Measurements from ENCODE around the gene STARD10. TPM values are rescaled to one million over a fixed set of nuclear protein-coding genes. Genes with fewer than 3 reads are reported as not detected.
A peak's percentile ranks its signal among the peaks of the same experiment; 100 is the strongest.

Gene STARD10
- total RNA-seq, 1 donor from 2014 or later = 38.4 TPM

GRCh38 chr11:72838691-72839305 is 45.0 kb upstream of the STARD10 start:
- H2AFZ ChIP-seq (ENCODE audit: low read depth, low read length) = no peak overlapping the region
- peak overlapping the region; percentile 70 for H3K27ac Mint-ChIP-seq (ENCODE audit: unreplicated experiment)
- no peaks in the 10 kb centered on the region for H3K36me3 Mint-ChIP-seq (ENCODE audit: low read depth, unreplicated experiment)
- H4K20me1 ChIP-seq (ENCODE audit: insufficient read depth, low read length) = no peaks in the 10 kb centered on the region
- H3K4me3 ChIP-seq (ENCODE audit: insufficient read depth, low read depth, low read length) = no peak overlapping the region
- H3K4me2 ChIP-seq (ENCODE audit: low read length) = peak overlapping the region; percentile 3
- no peak for FAIRE-seq
- no peak overlapping the region for H3K9ac ChIP-seq (ENCODE audit: low read length)
- H3K9me3 ChIP-seq (ENCODE audit: insufficient read depth, low read depth, low read length) = no peaks in the 10 kb centered on the region
- no peaks in the 10 kb centered on the region for H3K79me2 ChIP-seq (ENCODE audit: insufficient read depth, low read length)
- H3K36me3 ChIP-seq (ENCODE audit: insufficient read depth, low read length) = peaks cover 6% of the 10 kb centered on the region
- peaks cover 17% of the 10 kb centered on the region for H3K4me1 ChIP-seq (ENCODE audit: insufficient read depth, low read length)
- H3K4me3 Mint-ChIP-seq (ENCODE audit: unreplicated experiment) = no peak overlapping the region
- peak; percentile 57 for DNase-seq (ENCODE audit: low read depth)
- no peaks in the 10 kb centered on the region for H3K9me3 Mint-ChIP-seq (ENCODE audit: unreplicated experiment)
- H3K27ac ChIP-seq (ENCODE audit: low read depth, low read length) = no peak overlapping the region
- H3K27me3 ChIP-seq (ENCODE audit: insufficient read depth, low read length) = no peaks in the 10 kb centered on the region
- peaks cover 15% of the 10 kb centered on the region for H3K4me1 Mint-ChIP-seq (ENCODE audit: low read depth, unreplicated experiment)
- TF ChIP-seq CTCF (IDR thresholded peaks at IDR 0.05; ENCODE audit: insufficient read depth, low read depth, low read length) (no peak), EZH2 (IDR thresholded peaks at IDR 0.05; ENCODE audit: insufficient read depth, low read length) (no peak)
- no peaks in the 10 kb centered on the region for H3K27me3 Mint-ChIP-seq (ENCODE audit: low read depth, unreplicated experiment)

- no peaks in the 10 kb centered on the region for H4K20me1 ChIP-seq (ENCODE audit: insufficient read depth, low read length)
- H3K9ac ChIP-seq (ENCODE audit: low read length) = no peak overlapping the region
- Mint-ChIP-seq H3K36me3 (ENCODE audit: low read depth, unreplicated experiment) (no peaks in the 10 kb centered on the region), H3K27me3 (ENCODE audit: low read depth, unreplicated experiment) (peaks cover 3% of the 10 kb centered on the region), H3K4me3 (ENCODE audit: unreplicated experiment) (no peak overlapping the region), H3K4me1 (ENCODE audit: low read depth, unreplicated experiment) (peaks cover 9% of the 10 kb centered on the region), H3K27ac (ENCODE audit: unreplicated experiment) (peak overlapping the region; percentile 41), H3K9me3 (ENCODE audit: unreplicated experiment) (no peaks in the 10 kb centered on the region)
- H3K36me3 ChIP-seq (ENCODE audit: insufficient read depth, low read length) = peaks cover 3% of the 10 kb centered on the region
- H3K9me3 ChIP-seq (ENCODE audit: insufficient read depth, low read depth, low read length) = no peaks in the 10 kb centered on the region
- no peak for TF ChIP-seq CTCF (IDR thresholded peaks at IDR 0.05; ENCODE audit: insufficient read depth, low read depth, low read length)
- no peak for TF ChIP-seq EZH2 (IDR thresholded peaks at IDR 0.05; ENCODE audit: insufficient read depth, low read length)
- no peak for DNase-seq (ENCODE audit: low read depth)
- no peaks in the 10 kb centered on the region for H3K27me3 ChIP-seq (ENCODE audit: insufficient read depth, low read length)
- peaks cover 17% of the 10 kb centered on the region for H3K4me1 ChIP-seq (ENCODE audit: insufficient read depth, low read length)
- no peak for FAIRE-seq
- no peak overlapping the region for H3K27ac ChIP-seq (ENCODE audit: low read depth, low read length)
- H2AFZ ChIP-seq (ENCODE audit: low read depth, low read length) = no peak overlapping the region
- no peaks in the 10 kb centered on the region for H3K79me2 ChIP-seq (ENCODE audit: insufficient read depth, low read length)
- no peak overlapping the region for H3K4me2 ChIP-seq (ENCODE audit: low read length)
- H3K4me3 ChIP-seq (ENCODE audit: insufficient read depth, low read depth, low read length) = no peak overlapping the region
Measured at GRCh38 chr11:72836111-72836510, 42.3 kb upstream of the STARD10 start.

- peaks cover 3% of the 10 kb centered on the region for H3K27me3 Mint-ChIP-seq (ENCODE audit: low read depth, unreplicated experiment)
- FAIRE-seq (no peak), DNase-seq (ENCODE audit: low read depth) (no peak)
- H3K9me3 Mint-ChIP-seq (ENCODE audit: unreplicated experiment) = no peaks in the 10 kb centered on the region
- H3K4me3 ChIP-seq (ENCODE audit: insufficient read depth, low read depth, low read length) = no peak overlapping the region
- no peaks in the 10 kb centered on the region for H4K20me1 ChIP-seq (ENCODE audit: insufficient read depth, low read length)
- no peak overlapping the region for H3K9ac ChIP-seq (ENCODE audit: low read length)
- TF ChIP-seq EZH2 (IDR thresholded peaks at IDR 0.05; ENCODE audit: insufficient read depth, low read length) (no peak), CTCF (IDR thresholded peaks at IDR 0.05; ENCODE audit: insufficient read depth, low read depth, low read length) (no peak)
- no peaks in the 10 kb centered on the region for H3K36me3 Mint-ChIP-seq (ENCODE audit: low read depth, unreplicated experiment)
- peak overlapping the region; percentile 2 for H3K4me3 Mint-ChIP-seq (ENCODE audit: unreplicated experiment)
- peaks cover 10% of the 10 kb centered on the region for H3K4me1 ChIP-seq (ENCODE audit: insufficient read depth, low read length)
- peaks cover 2% of the 10 kb centered on the region for H3K4me1 Mint-ChIP-seq (ENCODE audit: low read depth, unreplicated experiment)
- H3K36me3 ChIP-seq (ENCODE audit: insufficient read depth, low read length) = peaks cover under 1% of the 10 kb centered on the region
- no peaks in the 10 kb centered on the region for H3K27me3 ChIP-seq (ENCODE audit: insufficient read depth, low read length)
- no peak overlapping the region for H3K27ac ChIP-seq (ENCODE audit: low read depth, low read length)
- H3K4me2 ChIP-seq (ENCODE audit: low read length) = no peak overlapping the region
- no peaks in the 10 kb centered on the region for H3K79me2 ChIP-seq (ENCODE audit: insufficient read depth, low read length)
- no peaks in the 10 kb centered on the region for H3K9me3 ChIP-seq (ENCODE audit: insufficient read depth, low read depth, low read length)
- H3K27ac Mint-ChIP-seq (ENCODE audit: unreplicated experiment) = no peak overlapping the region
- no peak overlapping the region for H2AFZ ChIP-seq (ENCODE audit: low read depth, low read length)
Measured at GRCh38 chr11:72834905-72835304, 41.1 kb upstream of the STARD10 start.

Data from astrocyte (in vitro differentiated cells and primary cell).